Naive thymus-derived CD8-positive, alpha-beta T cell (primary cell): ENCODE results near the gene KCNK1. TPM values are rescaled to one million over a fixed set of nuclear protein-coding genes. Genes with fewer than 3 reads are reported as not detected.

Source experiments
- ATAC-seq, 2 donors: fragments of 150-1000 bp; cut with Tn5 transposase in 1 of 2; sonication (Bioruptor Pico), chemical (Tn5 transposase) in 1 of 2; 1 replicate in 1 of 2; 2 replicates in 1 of 2; pipeline ENCODE4 v1.10.0; 2021; ENCODE audit warnings: mild to moderate bottlenecking in 2 of 2, moderate library complexity in 2 of 2
- POLR2A ChIA-PET: fragments of 350-600 bp; sonication (Branson Sonifier 250); formaldehyde crosslinking; loops from one replicate; lab custom pipeline; 2021; ENCODE audit warnings: antibody characterized with exemption; lab: Charles Lee
- DNase-seq, 10 donors: peaks; one replicate each; pipeline versions ENCODE4 v3.0.0 to v3.0.0-alpha.2; 2020 to 2022
- H3K27ac Mint-ChIP-seq, 10 donors: one replicate each; pipeline ENCODE4 v1.8.0; 2020 to 2022; ENCODE audit warnings: mild to moderate bottlenecking in 10 of 10, mixed read lengths in 10 of 10, moderate library complexity in 4 of 10, inconsistent platforms in 1 of 10
- H3K27me3 Mint-ChIP-seq, 5 donors: one replicate each; pipeline ENCODE4 v1.8.0; 2021 to 2022; ENCODE audit warnings: mixed read lengths in 5 of 5
- H3K36me3 Mint-ChIP-seq, 3 donors: one replicate each; pipeline ENCODE4 v1.8.0; 2020 to 2022; ENCODE audit warnings: mixed read lengths in 3 of 3, mild to moderate bottlenecking in 2 of 3, inconsistent platforms in 1 of 3
- H3K4me1 Mint-ChIP-seq, 4 donors: one replicate each; pipeline ENCODE4 v1.8.0; 2021 to 2022; ENCODE audit warnings: mixed read lengths in 4 of 4
- H3K4me3 Mint-ChIP-seq, 10 donors: one replicate each; pipeline ENCODE4 v1.8.0; 2020 to 2022; ENCODE audit warnings: mild to moderate bottlenecking in 10 of 10, mixed read lengths in 10 of 10, moderate library complexity in 6 of 10, inconsistent platforms in 1 of 10
- H3K9me3 Mint-ChIP-seq, 9 donors: one replicate each; pipeline ENCODE4 v1.8.0; 2020 to 2022; ENCODE audit warnings: mixed read lengths in 9 of 9, mild to moderate bottlenecking in 3 of 9, inconsistent platforms in 1 of 9, moderate library complexity in 1 of 9
- polyA plus RNA-seq, 3 donors: library from polyadenylated mRNA; unstranded; fragments of 300-500 nt; fragmentation: Illumina TruSeq; gene quantifications; one replicate each; pipeline ENCODE4 v1.2.3, GENCODE V29; 2021
- total RNA-seq, 8 experiments: library from RNA in 2 of 8; stranded (reverse) in 2 of 8; gene quantifications; one replicate each; pipeline ENCODE4 v1.2.3 and lab custom pipeline; 2021 to 2026

The KCNK1 gene
- total RNA-seq, result not detected
- not detected for polyA plus RNA-seq
- 0 to 0.49 (median 0.09) reads per million in 6 experiments for total RNA-seq (lab: John Stamatoyannopoulos, UW)

GRCh38 chr1:233613252-233614172, at the start of gene KCNK1:
KCNK1 (plus strand) TSS chr1:233614106; CDS start chr1:233614172, 66 bp downstream.
- POLR2A ChIA-PET, result no interaction called here
- Mint-ChIP-seq H3K27ac (peak within 1 kb of the TSS in 1 of 10 donors; percentile 79), H3K4me1 (peaks cover 0 to 6% (median 2%) of the 10 kb centered on the region in 4 donors), H3K4me3 (peak within 1 kb of the TSS in 7 of 10 donors; percentile 6 to 52 (median 24)), H3K9me3 (peaks cover 0 to 7% (median 0%) of the 10 kb centered on the region in 9 donors), H3K36me3 (peaks cover 0 to 2% (median 0%) of the 10 kb centered on the region in 3 donors), H3K27me3 (peaks cover 49 to 89% (median 64%) of the 10 kb centered on the region in 5 donors)
- ATAC-seq (no peak), DNase-seq (no peak)

- Mint-ChIP-seq H3K9me3 (peaks cover 3 to 61% (median 21%) of the 10 kb centered on the region in 9 donors), H3K27me3 (peaks cover 0 to 4% (median 0%) of the 10 kb centered on the region in 5 donors), H3K4me3 (no peak overlapping the region), H3K27ac (no peak overlapping the region), H3K4me1 (no peaks in the 10 kb centered on the region), H3K36me3 (peaks cover 0 to 17% (median 2%) of the 10 kb centered on the region in 3 donors)
- ATAC-seq (no peak), DNase-seq (no peak)
- POLR2A ChIA-PET, result no interaction called here
Measured at GRCh38 chr1:233565313-233565712, 48.6 kb upstream of the KCNK1 start.

- Mint-ChIP-seq H3K4me3 (no peak overlapping the region), H3K9me3 (peaks cover 3 to 45% (median 21%) of the 10 kb centered on the region in 9 donors), H3K4me1 (no peaks in the 10 kb centered on the region), H3K27ac (no peak overlapping the region), H3K27me3 (peaks cover 0 to 7% (median 0%) of the 10 kb centered on the region in 5 donors), H3K36me3 (peaks cover 0 to 17% (median 2%) of the 10 kb centered on the region in 3 donors)
- DNase-seq (no peak), ATAC-seq (no peak)
- POLR2A ChIA-PET, result no interaction called here
Measured at GRCh38 chr1:233566886-233567285, 47.0 kb upstream of the KCNK1 start.

- Mint-ChIP-seq H3K27me3 (peaks cover 4 to 15% (median 5%) of the 10 kb centered on the region in 5 donors), H3K4me1 (no peaks in the 10 kb centered on the region), H3K9me3 (peaks cover 0 to 19% (median 8%) of the 10 kb centered on the region in 9 donors), H3K4me3 (no peak overlapping the region), H3K27ac (no peak overlapping the region), H3K36me3 (peaks cover 0 to 2% (median 0%) of the 10 kb centered on the region in 3 donors)
- no peak for ATAC-seq
- no peak for DNase-seq
- POLR2A ChIA-PET, result no interaction called here
Measured at GRCh38 chr1:233569636-233570035, 44.3 kb upstream of the KCNK1 start.

- Mint-ChIP-seq H3K4me3 (no peak overlapping the region), H3K27me3 (peaks cover 4 to 19% (median 5%) of the 10 kb centered on the region in 5 donors), H3K4me1 (no peaks in the 10 kb centered on the region), H3K36me3 (peaks cover 0 to 2% (median 0%) of the 10 kb centered on the region in 3 donors), H3K9me3 (peaks cover 0 to 13% (median 8%) of the 10 kb centered on the region in 9 donors), H3K27ac (no peak overlapping the region)
- DNase-seq (no peak), ATAC-seq (no peak)
- POLR2A ChIA-PET, result no interaction called here
Measured at GRCh38 chr1:233570216-233570615, 43.7 kb upstream of the KCNK1 start.

GRCh38 chr1:233570706-233571105, 43.2 kb upstream of the KCNK1 start:
- POLR2A ChIA-PET, result no interaction called here
- no peak for DNase-seq

GRCh38 chr1:233572896-233573295, 41.0 kb upstream of the KCNK1 start:
- H3K4me3 Mint-ChIP-seq, result no peak overlapping the region
- peaks cover 3 to 31% (median 8%) of the 10 kb centered on the region in 5 donors for H3K27me3 Mint-ChIP-seq
- peaks cover 0 to under 1% (median 0%) of the 10 kb centered on the region in 3 donors for H3K36me3 Mint-ChIP-seq
- no peak overlapping the region for H3K27ac Mint-ChIP-seq
- no peaks in the 10 kb centered on the region for H3K4me1 Mint-ChIP-seq
- ATAC-seq (no peak), DNase-seq (no peak)
- peaks cover 0 to 6% (median 0%) of the 10 kb centered on the region in 9 donors for H3K9me3 Mint-ChIP-seq
- POLR2A ChIA-PET, result no interaction called here

More at GRCh38 chr1:233570706-233571105, 43.2 kb upstream of the KCNK1 start:
- no peak overlapping the region for H3K4me3 Mint-ChIP-seq
- H3K27ac Mint-ChIP-seq, result no peak overlapping the region
- ATAC-seq, result no peak
- peaks cover 0 to 13% (median 3%) of the 10 kb centered on the region in 9 donors for H3K9me3 Mint-ChIP-seq
- peaks cover 4 to 23% (median 5%) of the 10 kb centered on the region in 5 donors for H3K27me3 Mint-ChIP-seq
- no peaks in the 10 kb centered on the region for H3K4me1 Mint-ChIP-seq
- peaks cover 0 to 2% (median 0%) of the 10 kb centered on the region in 3 donors for H3K36me3 Mint-ChIP-seq

- no peaks in the 10 kb centered on the region for H3K4me1 Mint-ChIP-seq
- peaks cover 0 to 11% (median 3%) of the 10 kb centered on the region in 9 donors for H3K9me3 Mint-ChIP-seq
- ATAC-seq, result no peak
- peaks cover 5 to 48% (median 11%) of the 10 kb centered on the region in 5 donors for H3K27me3 Mint-ChIP-seq
- H3K27ac Mint-ChIP-seq, result no peak overlapping the region
- H3K4me3 Mint-ChIP-seq, result no peak overlapping the region
- no peak for DNase-seq
- POLR2A ChIA-PET, result no interaction called here
- H3K36me3 Mint-ChIP-seq, result no peaks in the 10 kb centered on the region
Measured at GRCh38 chr1:233575450-233575849, 38.5 kb upstream of the KCNK1 start.

- no peak for ATAC-seq
- Mint-ChIP-seq H3K4me3 (no peak overlapping the region), H3K27me3 (peaks cover 11 to 61% (median 19%) of the 10 kb centered on the region in 5 donors), H3K36me3 (peaks cover 0 to 4% (median 0%) of the 10 kb centered on the region in 3 donors), H3K9me3 (peaks cover 0 to 28% (median 5%) of the 10 kb centered on the region in 9 donors), H3K4me1 (no peaks in the 10 kb centered on the region), H3K27ac (no peak overlapping the region)
- POLR2A ChIA-PET, result no interaction called here
- no peak for DNase-seq
Measured at GRCh38 chr1:233582439-233582838, 31.5 kb upstream of the KCNK1 start.

GRCh38 chr1:233584376-233584775, 29.5 kb upstream of the KCNK1 start:
- Mint-ChIP-seq H3K27me3 (peaks cover 11 to 54% (median 24%) of the 10 kb centered on the region in 5 donors), H3K4me1 (peaks cover 0 to 3% (median 2%) of the 10 kb centered on the region in 4 donors), H3K36me3 (peaks cover 0 to 4% (median 0%) of the 10 kb centered on the region in 3 donors), H3K27ac (no peak overlapping the region), H3K9me3 (peaks cover 0 to 21% (median 5%) of the 10 kb centered on the region in 9 donors), H3K4me3 (no peak overlapping the region)
- DNase-seq (no peak), ATAC-seq (no peak)
- POLR2A ChIA-PET, result no interaction called here

GRCh38 chr1:233584931-233585330, 29.0 kb upstream of the KCNK1 start:
- no peak for DNase-seq
- POLR2A ChIA-PET, result no interaction called here
- H3K36me3 Mint-ChIP-seq, result peaks cover 0 to 4% (median 0%) of the 10 kb centered on the region in 3 donors
- H3K27me3 Mint-ChIP-seq, result peaks cover 9 to 51% (median 24%) of the 10 kb centered on the region in 5 donors
- peaks cover 0 to 3% (median 2%) of the 10 kb centered on the region in 4 donors for H3K4me1 Mint-ChIP-seq
- no peak overlapping the region for H3K4me3 Mint-ChIP-seq
- H3K9me3 Mint-ChIP-seq, result peaks cover 0 to 19% (median 3%) of the 10 kb centered on the region in 9 donors
- H3K27ac Mint-ChIP-seq, result no peak overlapping the region
- no peak for ATAC-seq

- DNase-seq (no peak), ATAC-seq (no peak)
- Mint-ChIP-seq H3K27me3 (peaks cover 8 to 38% (median 19%) of the 10 kb centered on the region in 5 donors), H3K9me3 (peaks cover 0 to 9% (median 3%) of the 10 kb centered on the region in 9 donors), H3K4me1 (peaks cover 0 to 3% (median 2%) of the 10 kb centered on the region in 4 donors), H3K4me3 (no peak overlapping the region), H3K27ac (peak overlapping the region in 1 of 10 donors; percentile 6), H3K36me3 (no peaks in the 10 kb centered on the region)
- POLR2A ChIA-PET, result no interaction called here
Measured at GRCh38 chr1:233586301-233586700, 27.6 kb upstream of the KCNK1 start.
